ENCODE data around the gene GLOD4. TPM values are rescaled to one million over a fixed set of nuclear protein-coding genes. Genes with fewer than 3 reads are reported as not detected.

Gene GLOD4
- total and polyA plus RNA-seq, 2 donors (not counting 1 experiment from before 2014, with no cell fraction given), result 31.7 to 62.8 TPM

DNA sequence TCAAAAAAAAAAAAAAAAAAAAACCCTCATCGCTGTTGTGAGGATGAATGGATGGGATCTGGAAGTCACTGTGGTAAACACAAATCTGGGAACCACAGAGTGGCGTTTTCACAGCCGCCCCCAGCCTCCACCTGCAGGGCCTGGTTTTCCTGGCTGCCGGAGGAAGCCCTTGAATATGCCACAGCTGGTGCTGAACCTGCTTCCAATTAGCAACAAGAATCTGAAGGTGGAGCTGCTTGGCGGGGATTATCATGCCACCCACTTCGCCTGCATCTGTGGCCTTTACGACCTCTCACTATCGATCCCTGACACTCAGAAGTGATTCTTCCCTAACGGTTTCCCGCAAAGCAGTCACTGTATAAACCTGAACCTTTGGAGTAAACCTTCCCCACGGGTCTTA lies 16.2 kb upstream of the GLOD4 start:
- Histone ChIP-seq H3K4me1 (ENCODE audit: control insufficient read depth, extremely low read depth, insufficient read depth, low read length) (peaks cover 3% of the 10 kb centered on the region), H3K27ac (ENCODE audit: insufficient read depth, low read length) (no peak overlapping the region)

DNA sequence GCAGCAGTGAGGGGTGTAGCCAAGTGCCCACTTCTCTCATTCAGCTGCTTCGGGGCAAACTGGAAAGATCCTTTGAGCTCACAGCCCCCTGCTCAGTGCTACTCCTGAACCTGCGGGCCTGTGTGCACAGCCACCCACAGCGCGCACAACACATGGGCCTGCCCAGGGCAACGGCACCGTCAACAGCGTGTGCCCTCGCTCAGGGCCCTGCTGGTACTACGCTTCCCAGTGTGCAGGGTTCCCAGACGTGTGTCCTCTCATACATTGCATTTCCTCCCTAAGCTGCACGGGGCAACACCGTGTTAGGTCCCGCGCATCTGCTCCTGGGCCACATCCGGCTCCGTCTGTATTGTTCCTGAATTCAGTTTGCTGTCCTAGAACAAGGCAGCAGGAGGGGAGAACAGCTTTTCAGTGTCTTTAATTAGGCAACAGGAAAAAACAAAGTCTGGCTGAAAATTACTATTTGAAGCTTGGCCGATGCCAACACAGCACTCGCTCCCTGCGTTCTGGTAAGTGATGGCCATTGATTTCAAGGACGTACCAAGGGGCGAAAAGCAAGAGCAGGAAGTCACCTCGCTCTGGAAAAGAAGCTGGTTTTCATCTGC lies 15.3 kb upstream of the GLOD4 start:
- Histone ChIP-seq H3K4me1 (ENCODE audit: control insufficient read depth, extremely low read depth, insufficient read depth, low read length) (peaks cover 3% of the 10 kb centered on the region), H3K79me2 (ENCODE audit: control insufficient read depth, insufficient read depth, low read length) (no peaks in the 10 kb centered on the region), H3K9ac (ENCODE audit: insufficient read depth, low read length) (no peak overlapping the region), H3K27me3 (ENCODE audit: control insufficient read depth, insufficient read depth, low read length) (no peaks in the 10 kb centered on the region), H3K9me3 (ENCODE audit: control insufficient read depth, insufficient read depth, low read depth, low read length) (no peaks in the 10 kb centered on the region), H3K4me2 (ENCODE audit: extremely low read depth, insufficient read depth, low read length) (no peak overlapping the region), H2AFZ (ENCODE audit: low read length) (no peak overlapping the region), H4K20me1 (ENCODE audit: control insufficient read depth, extremely low read depth, insufficient read depth, low read length) (no peaks in the 10 kb centered on the region), H3K4me3 (replicated peaks in 1 of 4; ENCODE audit: control extremely low read depth in 1 of 4, insufficient read depth in 1 of 4, low read depth in 3 of 4, low read length in 4 of 4) (no peak overlapping the region), H3K27ac (ENCODE audit: insufficient read depth, low read length) (no peak overlapping the region), H3K36me3 (ENCODE audit: control insufficient read depth, insufficient read depth, low read length) (peaks cover 7% of the 10 kb centered on the region)
- no peak for DNase-seq (ENCODE audit: low read depth in 2 of 2)
- TF ChIP-seq, protein P1, sequence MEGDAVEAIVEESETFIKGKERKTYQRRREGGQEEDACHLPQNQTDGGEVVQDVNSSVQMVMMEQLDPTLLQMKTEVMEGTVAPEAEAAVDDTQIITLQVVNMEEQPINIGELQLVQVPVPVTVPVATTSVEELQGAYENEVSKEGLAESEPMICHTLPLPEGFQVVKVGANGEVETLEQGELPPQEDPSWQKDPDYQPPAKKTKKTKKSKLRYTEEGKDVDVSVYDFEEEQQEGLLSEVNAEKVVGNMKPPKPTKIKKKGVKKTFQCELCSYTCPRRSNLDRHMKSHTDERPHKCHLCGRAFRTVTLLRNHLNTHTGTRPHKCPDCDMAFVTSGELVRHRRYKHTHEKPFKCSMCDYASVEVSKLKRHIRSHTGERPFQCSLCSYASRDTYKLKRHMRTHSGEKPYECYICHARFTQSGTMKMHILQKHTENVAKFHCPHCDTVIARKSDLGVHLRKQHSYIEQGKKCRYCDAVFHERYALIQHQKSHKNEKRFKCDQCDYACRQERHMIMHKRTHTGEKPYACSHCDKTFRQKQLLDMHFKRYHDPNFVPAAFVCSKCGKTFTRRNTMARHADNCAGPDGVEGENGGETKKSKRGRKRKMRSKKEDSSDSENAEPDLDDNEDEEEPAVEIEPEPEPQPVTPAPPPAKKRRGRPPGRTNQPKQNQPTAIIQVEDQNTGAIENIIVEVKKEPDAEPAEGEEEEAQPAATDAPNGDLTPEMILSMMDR (conservative IDR thresholded peaks at IDR 0.05 in 1 of 2, IDR thresholded peaks at IDR 0.05 in 1 of 2; ENCODE audit: low read depth in 1 of 2, low read length in 2 of 2), result no peak

More for the DNA sequence above, 16.2 kb upstream of the GLOD4 start:
- Histone ChIP-seq H3K36me3 (ENCODE audit: control insufficient read depth, insufficient read depth, low read length) (peaks cover 6% of the 10 kb centered on the region), H4K20me1 (ENCODE audit: control insufficient read depth, extremely low read depth, insufficient read depth, low read length) (no peaks in the 10 kb centered on the region), H3K9me3 (ENCODE audit: control insufficient read depth, insufficient read depth, low read depth, low read length) (no peaks in the 10 kb centered on the region), H2AFZ (ENCODE audit: low read length) (no peak overlapping the region), H3K4me3 (replicated peaks in 1 of 4; ENCODE audit: control extremely low read depth in 1 of 4, insufficient read depth in 1 of 4, low read depth in 3 of 4, low read length in 4 of 4) (no peak overlapping the region), H3K79me2 (ENCODE audit: control insufficient read depth, insufficient read depth, low read length) (no peaks in the 10 kb centered on the region), H3K9ac (ENCODE audit: insufficient read depth, low read length) (no peak overlapping the region), H3K27me3 (ENCODE audit: control insufficient read depth, insufficient read depth, low read length) (no peaks in the 10 kb centered on the region), H3K4me2 (ENCODE audit: extremely low read depth, insufficient read depth, low read length) (no peak overlapping the region)
- TF ChIP-seq EZH2 (IDR thresholded peaks at IDR 0.05; ENCODE audit: low read length, missing control alignments), result no peak
- TF ChIP-seq, protein P1 (conservative IDR thresholded peaks at IDR 0.05 in 1 of 2, IDR thresholded peaks at IDR 0.05 in 1 of 2; ENCODE audit: low read depth in 1 of 2, low read length in 2 of 2), result no peak
- no peak for DNase-seq (ENCODE audit: low read depth in 2 of 2)

DNA sequence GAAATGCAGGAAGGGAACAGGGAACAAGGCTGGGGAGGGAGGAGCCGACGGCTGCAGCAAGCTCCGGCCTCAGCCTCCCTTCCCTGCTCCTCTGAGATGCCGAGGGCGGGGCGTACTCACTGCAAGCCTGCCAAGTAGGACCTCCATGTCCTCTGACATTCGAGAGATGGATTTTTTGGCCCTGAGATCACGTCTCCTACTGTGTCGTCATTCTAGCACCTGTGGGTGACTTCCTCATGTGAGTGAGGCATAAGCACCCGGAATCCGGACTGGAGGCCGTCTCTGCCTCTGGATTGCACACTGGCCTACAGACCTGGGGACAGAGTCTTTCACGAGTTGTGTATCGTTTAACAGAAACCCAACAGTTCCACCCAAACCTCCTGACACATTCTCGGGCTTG lies 14.5 kb upstream of the GLOD4 start:
- Histone ChIP-seq H2AFZ (ENCODE audit: low read length) (no peak overlapping the region), H3K4me3 (replicated peaks in 1 of 4; ENCODE audit: control extremely low read depth in 1 of 4, insufficient read depth in 1 of 4, low read depth in 3 of 4, low read length in 4 of 4) (no peak overlapping the region)

More for the DNA sequence above, 14.5 kb upstream of the GLOD4 start:
- H3K4me1 ChIP-seq (ENCODE audit: control insufficient read depth, extremely low read depth, insufficient read depth, low read length), result peaks cover 3% of the 10 kb centered on the region
- peaks cover 12% of the 10 kb centered on the region for H3K36me3 ChIP-seq (ENCODE audit: control insufficient read depth, insufficient read depth, low read length)
- no peak for TF ChIP-seq EZH2 (IDR thresholded peaks at IDR 0.05; ENCODE audit: low read length, missing control alignments)
- TF ChIP-seq, protein P1 (conservative IDR thresholded peaks at IDR 0.05 in 1 of 2, IDR thresholded peaks at IDR 0.05 in 1 of 2; ENCODE audit: low read depth in 1 of 2, low read length in 2 of 2), result no peak
- H3K9me3 ChIP-seq (ENCODE audit: control insufficient read depth, insufficient read depth, low read depth, low read length), result no peaks in the 10 kb centered on the region
- DNase-seq (ENCODE audit: low read depth in 2 of 2), result no peak
- H3K27ac ChIP-seq (ENCODE audit: insufficient read depth, low read length), result no peak overlapping the region
- H3K27me3 ChIP-seq (ENCODE audit: control insufficient read depth, insufficient read depth, low read length), result no peaks in the 10 kb centered on the region
- H3K4me2 ChIP-seq (ENCODE audit: extremely low read depth, insufficient read depth, low read length), result no peak overlapping the region
- H4K20me1 ChIP-seq (ENCODE audit: control insufficient read depth, extremely low read depth, insufficient read depth, low read length), result no peaks in the 10 kb centered on the region
- H3K9ac ChIP-seq (ENCODE audit: insufficient read depth, low read length), result no peak overlapping the region
- no peaks in the 10 kb centered on the region for H3K79me2 ChIP-seq (ENCODE audit: control insufficient read depth, insufficient read depth, low read length)

Measured in fibroblast of lung (primary cell).